Uterus (tissue), 2 donors: ENCODE results near the gene MICU2.

Experiments used
- CTCF ChIP-seq, 4 experiments: fragments of 200-600 bp in 2 of 4; fragments of 450-650 bp in 2 of 4; sonication (generic) in 2 of 4; IDR thresholded peaks; one replicate each; pipeline ENCODE4 v1.5.1; 2016 to 2019; ENCODE audit warnings: antibody characterized with exemption in 4 of 4, mild to moderate bottlenecking in 2 of 4, moderate library complexity in 1 of 4
- POLR2A ChIP-seq, 2 donors: fragments of 450-650 bp; IDR thresholded peaks; one replicate each; pipeline ENCODE4 v1.6.1; 2016; ENCODE audit warnings: antibody characterized with exemption in 2 of 2, mild to moderate bottlenecking in 1 of 2, moderate library complexity in 1 of 2

GRCh38 chr13:21606796-21607195, 2.8 kb upstream of the MICU2 start:
- TF ChIP-seq CTCF (IDR thresholded peaks at IDR 0.05) (no peak), POLR2A (IDR thresholded peaks at IDR 0.05) (no peak)
